DOHH2 (cell line): Measurements from ENCODE around the gene CHRND.

ENCODE experiments used
- H3F3A ChIP-seq: fragments of 200-600 bp; sonication (generic), shearing (Covaris generic); 2 replicates; pipeline ENCODE4 v1.6.0; 2016; ENCODE audit warnings: antibody characterized with exemption, mild to moderate bottlenecking; ENCODE audit not compliant: control insufficient read depth, insufficient read depth
- H3K27ac ChIP-seq: fragments of 200-600 bp; sonication (generic); 2 replicates; pipeline ENCODE4 v1.5.1; 2014; ENCODE audit warnings: low read depth, mild to moderate bottlenecking, low read length, moderate library complexity
- H3K27me3 ChIP-seq: fragments of 200-600 bp; sonication (generic); 2 replicates; pipeline ENCODE4 v1.6.1; 2014; ENCODE audit warnings: mild to moderate bottlenecking, low read length, mixed read lengths; ENCODE audit not compliant: control insufficient read depth
- H3K36me3 ChIP-seq: fragments of 200-600 bp; sonication (generic); 2 replicates; pipeline ENCODE4 v1.6.1; 2014; ENCODE audit warnings: mild to moderate bottlenecking, low read length, moderate library complexity, mixed read lengths; ENCODE audit not compliant: control insufficient read depth
- H3K4me1 ChIP-seq: fragments of 200-600 bp; sonication (generic); 2 replicates; pipeline ENCODE4 v1.6.1; 2014; ENCODE audit warnings: mild to moderate bottlenecking, low read length, mixed read lengths; ENCODE audit not compliant: control insufficient read depth
- H3K4me2 ChIP-seq: fragments of 200-600 bp; sonication (generic); 2 replicates; pipeline ENCODE4 v1.6.0; 2014; ENCODE audit warnings: mild to moderate bottlenecking, low read length, moderate library complexity
- H3K4me3 ChIP-seq: fragments of 200-600 bp; sonication (generic); 2 replicates; pipeline ENCODE4 v1.5.1; 2014; ENCODE audit warnings: mild to moderate bottlenecking, low read length, mixed read lengths
- H3K79me2 ChIP-seq: fragments of 200-600 bp; sonication (generic); 2 replicates; pipeline ENCODE4 v1.6.1; 2014; ENCODE audit warnings: mild to moderate bottlenecking, low read length, mixed read lengths; ENCODE audit not compliant: control insufficient read depth
- H3K9me2 ChIP-seq: fragments of 200-600 bp; sonication (generic); replicated peaks from 2 replicates; pipeline ENCODE4 v1.6.1; 2014; ENCODE audit warnings: mild to moderate bottlenecking, low read length, mixed read lengths; ENCODE audit not compliant: control insufficient read depth
- H3K9me3 ChIP-seq: fragments of 200-600 bp; sonication (generic); 2 replicates; pipeline ENCODE4 v1.6.1; 2014; ENCODE audit warnings: antibody characterized with exemption, low read length, mixed read lengths; ENCODE audit not compliant: control insufficient read depth, insufficient read depth
- H4K20me1 ChIP-seq: fragments of 200-600 bp; sonication (generic); 2 replicates; pipeline ENCODE4 v1.6.0; 2014; ENCODE audit warnings: low read depth, mild to moderate bottlenecking, antibody characterized with exemption, low read length, moderate library complexity; ENCODE audit not compliant: control insufficient read depth, insufficient read depth
- EZH2phosphoT487 ChIP-seq: fragments of 200-600 bp; sonication (generic); IDR thresholded peaks from 2 replicates; pipeline ENCODE4 v1.6.1; 2017; ENCODE audit warnings: borderline replicate concordance, mild to moderate bottlenecking, antibody characterized with exemption, low read length, moderate library complexity, mixed read lengths
- TF ChIP-seq, protein P1 (sequence below): fragments of 200-600 bp; sonication (generic); IDR thresholded peaks from one replicate; pipeline ENCODE4 v1.5.1; 2014; ENCODE audit warnings: antibody characterized with exemption, mild to moderate bottlenecking, low read depth, low read length; ENCODE audit not compliant: poor library complexity, severe bottlenecking

CHRND gene

GRCh38 chr2:232495292-232495691, 30.7 kb upstream of the CHRND start:
- no peaks in the 10 kb centered on the region for H3K9me2 ChIP-seq
- no peaks in the 10 kb centered on the region for H3K9me3 ChIP-seq
- no peaks in the 10 kb centered on the region for H3K79me2 ChIP-seq
- H3K4me1 ChIP-seq, result peaks cover 6% of the 10 kb centered on the region
- H3K4me3 ChIP-seq, result no peak overlapping the region
- no peaks in the 10 kb centered on the region for H4K20me1 ChIP-seq
- no peaks in the 10 kb centered on the region for H3F3A ChIP-seq
- H3K27me3 ChIP-seq, result no peaks in the 10 kb centered on the region
- no peak for TF ChIP-seq EZH2phosphoT487
- TF ChIP-seq, protein P1, sequence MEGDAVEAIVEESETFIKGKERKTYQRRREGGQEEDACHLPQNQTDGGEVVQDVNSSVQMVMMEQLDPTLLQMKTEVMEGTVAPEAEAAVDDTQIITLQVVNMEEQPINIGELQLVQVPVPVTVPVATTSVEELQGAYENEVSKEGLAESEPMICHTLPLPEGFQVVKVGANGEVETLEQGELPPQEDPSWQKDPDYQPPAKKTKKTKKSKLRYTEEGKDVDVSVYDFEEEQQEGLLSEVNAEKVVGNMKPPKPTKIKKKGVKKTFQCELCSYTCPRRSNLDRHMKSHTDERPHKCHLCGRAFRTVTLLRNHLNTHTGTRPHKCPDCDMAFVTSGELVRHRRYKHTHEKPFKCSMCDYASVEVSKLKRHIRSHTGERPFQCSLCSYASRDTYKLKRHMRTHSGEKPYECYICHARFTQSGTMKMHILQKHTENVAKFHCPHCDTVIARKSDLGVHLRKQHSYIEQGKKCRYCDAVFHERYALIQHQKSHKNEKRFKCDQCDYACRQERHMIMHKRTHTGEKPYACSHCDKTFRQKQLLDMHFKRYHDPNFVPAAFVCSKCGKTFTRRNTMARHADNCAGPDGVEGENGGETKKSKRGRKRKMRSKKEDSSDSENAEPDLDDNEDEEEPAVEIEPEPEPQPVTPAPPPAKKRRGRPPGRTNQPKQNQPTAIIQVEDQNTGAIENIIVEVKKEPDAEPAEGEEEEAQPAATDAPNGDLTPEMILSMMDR, result no peak
- H3K27ac ChIP-seq, result no peak overlapping the region
- no peak overlapping the region for H3K4me2 ChIP-seq
- no peaks in the 10 kb centered on the region for H3K36me3 ChIP-seq

- no peaks in the 10 kb centered on the region for H4K20me1 ChIP-seq
- H3K9me2 ChIP-seq, result no peaks in the 10 kb centered on the region
- no peak overlapping the region for H3K27ac ChIP-seq
- H3F3A ChIP-seq, result no peaks in the 10 kb centered on the region
- H3K4me2 ChIP-seq, result no peak overlapping the region
- no peaks in the 10 kb centered on the region for H3K27me3 ChIP-seq
- H3K79me2 ChIP-seq, result no peaks in the 10 kb centered on the region
- peaks cover 6% of the 10 kb centered on the region for H3K4me1 ChIP-seq
- TF ChIP-seq EZH2phosphoT487, result no peak
- TF ChIP-seq, protein P1, result no peak
- no peaks in the 10 kb centered on the region for H3K9me3 ChIP-seq
- H3K4me3 ChIP-seq, result no peak overlapping the region
- no peaks in the 10 kb centered on the region for H3K36me3 ChIP-seq
Measured at GRCh38 chr2:232496501-232497270, 29.3 kb upstream of the CHRND start.

GRCh38 chr2:232497348-232497747, 28.6 kb upstream of the CHRND start:
- H3K4me3 ChIP-seq, result no peak overlapping the region
- no peak for TF ChIP-seq EZH2phosphoT487
- TF ChIP-seq, protein P1, result no peak
- H3K36me3 ChIP-seq, result no peaks in the 10 kb centered on the region
- H3K4me1 ChIP-seq, result peaks cover 6% of the 10 kb centered on the region
- H3F3A ChIP-seq, result no peaks in the 10 kb centered on the region
- H3K9me2 ChIP-seq, result no peaks in the 10 kb centered on the region
- no peaks in the 10 kb centered on the region for H3K9me3 ChIP-seq
- H3K4me2 ChIP-seq, result no peak overlapping the region
- H3K79me2 ChIP-seq, result no peaks in the 10 kb centered on the region
- H4K20me1 ChIP-seq, result no peaks in the 10 kb centered on the region
- no peak overlapping the region for H3K27ac ChIP-seq
- 0 out of 2 replicates have a peak, but pooled peaks cover under 1% of the 10 kb centered on the region for H3K27me3 ChIP-seq
